Activated T-cell treated with anti-CD3 and anti-CD28 coated beads for 4 hours (primary cell): ENCODE measurements around the gene KCNN4.
"Not testable (repeated sequence)": the region's sequence is repeated elsewhere in the genome, so short reads cannot be mapped to it uniquely, and the experiment has no call there.

Experiments
- DNase-seq: peaks from one replicate; pipeline ENCODE4 v3.0.0-alpha.2; 2020

Gene KCNN4

GRCh38 chr19:43780706-43781525 is at the start of gene KCNN4:
TSS of gene KCNN4 (minus strand) at chr19:43780973. CDS start at chr19:43780861, 112 bp downstream.
- peak; percentile 49 for DNase-seq

- peak; percentile 81 for DNase-seq
Observed at GRCh38 chr19:43826787-43827754, 46.3 kb upstream of the KCNN4 start, which contains the start of gene ZNF283. TSS of gene ZNF283 (plus strand) at chr19:43827321. CDS start at chr19:43833505, 6,184 bp downstream.

- DNase-seq: not testable (repeated sequence)
Observed at GRCh38 chr19:43824572-43824971, 43.8 kb upstream of the KCNN4 start.

DNA sequence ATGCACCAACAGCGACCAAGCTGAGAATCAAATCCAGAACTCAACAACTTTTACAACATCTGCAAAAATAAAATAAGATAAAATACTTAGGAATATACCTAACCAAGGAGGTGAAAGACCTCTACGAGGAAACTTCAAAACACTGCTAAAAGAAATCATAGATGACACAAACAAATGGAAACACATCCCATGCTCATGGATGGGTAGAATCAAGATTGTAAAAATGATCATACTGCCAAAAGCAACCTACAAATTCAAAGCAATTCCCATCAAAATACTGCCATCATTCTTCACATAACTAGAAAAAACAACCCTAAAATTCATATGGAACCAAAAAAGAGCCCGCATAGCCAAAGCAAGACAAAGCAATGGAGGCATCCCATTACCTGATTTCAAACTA is 43.1 kb upstream of the KCNN4 start:
- not testable (repeated sequence) for DNase-seq

DNA sequence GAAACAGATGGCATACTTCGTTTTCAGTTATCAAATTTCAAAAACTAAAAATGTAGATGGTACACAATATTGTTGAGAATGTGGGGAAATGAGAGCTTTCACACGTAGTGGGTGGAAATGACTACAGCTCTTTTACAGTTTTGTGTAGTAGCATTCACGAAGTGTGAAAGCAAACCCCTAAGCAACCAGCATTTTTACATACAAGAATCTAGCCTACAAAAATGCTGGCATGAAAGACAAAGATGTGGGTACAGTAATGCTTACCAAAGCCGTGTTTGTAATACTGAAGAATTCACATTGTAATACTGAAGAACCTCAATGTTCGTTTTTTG is 40.1 kb upstream of the KCNN4 start:
- no peak for DNase-seq

DNA sequence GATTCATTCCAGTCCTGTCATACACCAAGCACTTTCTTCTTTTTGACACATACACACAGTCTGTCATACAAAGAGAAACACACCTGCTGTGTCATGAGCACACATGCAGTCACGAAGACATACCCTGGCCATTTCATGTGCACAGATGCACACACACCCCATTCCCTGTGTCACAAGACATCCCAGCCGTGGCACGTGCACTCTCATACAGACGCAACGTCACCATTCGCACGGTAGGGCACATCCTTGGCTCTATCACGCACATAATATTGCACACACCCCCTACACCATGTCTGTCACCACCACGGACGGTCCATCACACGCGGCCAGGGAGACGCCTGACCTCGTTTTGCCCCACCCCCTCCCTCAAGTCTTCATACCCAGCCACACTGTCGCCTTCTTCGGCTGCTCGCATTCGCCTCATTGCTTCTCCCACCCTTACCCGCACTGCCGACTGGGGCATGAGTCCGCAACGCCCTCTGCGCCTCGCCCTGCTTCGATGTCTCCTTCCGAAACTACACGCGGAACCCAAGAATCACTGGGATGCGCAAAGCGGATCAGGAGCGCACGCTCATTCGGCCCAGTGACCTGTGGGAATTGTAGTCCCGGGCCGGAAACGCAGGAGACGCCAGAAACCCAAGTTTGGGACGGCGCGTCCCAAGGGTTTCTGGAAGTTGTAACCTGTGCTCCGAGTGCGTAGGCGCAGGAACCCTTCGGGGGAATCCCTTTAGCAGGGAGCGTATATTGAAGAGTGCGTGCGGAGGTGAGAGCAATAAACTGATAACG is 39.5 kb upstream of the KCNN4 start:
- DNase-seq: peak; percentile 7

- DNase-seq: no peak
Observed at GRCh38 chr19:43818500-43818899, 37.7 kb upstream of the KCNN4 start.

GRCh38 chr19:43817454-43817853 is 36.7 kb upstream of the KCNN4 start:
- DNase-seq: not testable (repeated sequence)

- no peak for DNase-seq
Observed at GRCh38 chr19:43814663-43815352, 34.0 kb upstream of the KCNN4 start.

GRCh38 chr19:43812688-43813087 is 31.9 kb upstream of the KCNN4 start:
- DNase-seq: no peak

DNA sequence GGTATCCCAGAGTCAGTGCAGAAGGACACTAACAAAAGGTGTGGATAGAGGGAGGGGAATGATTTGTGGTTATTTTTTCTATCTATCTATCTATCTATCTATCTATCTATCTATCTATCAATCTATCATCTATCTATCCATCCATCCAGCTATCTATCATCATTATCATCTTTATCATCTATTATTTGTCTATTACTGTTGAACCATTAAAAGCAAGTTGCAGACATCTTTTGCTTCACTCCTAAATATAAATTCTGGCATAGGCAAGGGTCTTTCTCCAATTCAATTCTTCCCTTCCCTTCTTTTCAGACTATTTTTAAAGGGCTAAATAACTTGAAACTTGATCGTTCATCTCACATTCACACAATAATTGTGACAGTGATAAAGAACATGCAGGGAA is 31.5 kb upstream of the KCNN4 start:
- DNase-seq: no peak

DNA sequence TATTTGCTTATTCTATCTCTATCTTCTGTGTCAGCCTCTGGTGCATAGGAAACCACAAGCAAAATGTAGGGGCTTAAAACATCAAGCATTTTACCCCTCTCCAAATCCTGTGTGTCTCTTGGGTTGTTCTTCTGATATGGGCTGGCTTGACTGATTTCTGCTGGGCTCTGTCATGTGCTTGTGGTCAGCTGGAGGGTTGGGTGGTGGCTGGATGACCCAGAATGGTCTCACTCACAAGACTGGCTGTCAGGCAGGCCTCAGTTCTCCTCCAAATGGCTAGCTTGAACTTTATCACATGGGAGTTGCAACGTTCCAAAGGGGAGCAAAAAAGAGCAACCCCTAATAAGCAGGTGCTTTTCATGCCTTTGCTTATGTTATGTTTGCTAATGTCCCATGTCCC is 31.1 kb upstream of the KCNN4 start:
- no peak for DNase-seq

GRCh38 chr19:43809762-43810696 is 29.3 kb upstream of the KCNN4 start:
- no peak for DNase-seq

GRCh38 chr19:43807651-43808050 is 26.9 kb upstream of the KCNN4 start:
- no peak for DNase-seq

DNA sequence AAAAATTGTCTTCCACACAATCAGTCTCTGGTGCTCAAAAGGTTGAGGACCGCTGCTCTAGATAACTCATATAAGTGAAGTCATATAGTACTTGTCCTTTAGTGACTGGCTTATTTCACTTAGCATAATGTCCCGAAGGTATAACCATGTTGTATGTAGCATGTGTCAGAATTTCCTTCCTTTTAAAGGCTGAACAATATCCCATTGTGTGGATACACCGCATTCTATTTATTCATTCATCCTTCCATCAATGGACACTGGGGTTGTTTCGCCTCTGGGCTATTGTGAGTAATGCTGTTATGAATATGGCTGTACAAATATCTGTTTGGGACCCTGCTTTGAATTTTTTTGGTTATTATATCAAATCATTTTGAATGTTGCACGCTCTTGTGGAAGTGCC is 26.1 kb upstream of the KCNN4 start:
- DNase-seq: no peak

DNA sequence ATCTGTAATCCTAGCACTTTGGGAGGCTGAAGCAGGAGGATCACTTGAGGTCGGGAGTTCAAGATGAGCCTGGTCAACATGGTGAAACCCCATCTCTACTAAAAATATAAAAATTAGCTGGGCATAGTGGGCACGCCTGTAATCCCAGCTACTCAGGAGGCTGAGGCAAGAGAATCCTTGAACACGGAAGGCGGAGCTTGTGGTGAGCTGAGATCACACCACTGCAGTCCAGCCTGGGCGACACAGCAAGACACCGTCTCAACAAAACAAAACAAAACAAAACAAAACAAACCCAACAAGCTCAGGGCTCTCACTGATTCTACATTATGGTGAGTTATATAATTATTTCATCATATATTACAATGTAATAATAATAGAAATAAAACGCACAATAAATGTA is 25.6 kb upstream of the KCNN4 start:
- DNase-seq: not testable (repeated sequence)

- no peak for DNase-seq
Observed at GRCh38 chr19:43804432-43804831, 23.7 kb upstream of the KCNN4 start.

DNA sequence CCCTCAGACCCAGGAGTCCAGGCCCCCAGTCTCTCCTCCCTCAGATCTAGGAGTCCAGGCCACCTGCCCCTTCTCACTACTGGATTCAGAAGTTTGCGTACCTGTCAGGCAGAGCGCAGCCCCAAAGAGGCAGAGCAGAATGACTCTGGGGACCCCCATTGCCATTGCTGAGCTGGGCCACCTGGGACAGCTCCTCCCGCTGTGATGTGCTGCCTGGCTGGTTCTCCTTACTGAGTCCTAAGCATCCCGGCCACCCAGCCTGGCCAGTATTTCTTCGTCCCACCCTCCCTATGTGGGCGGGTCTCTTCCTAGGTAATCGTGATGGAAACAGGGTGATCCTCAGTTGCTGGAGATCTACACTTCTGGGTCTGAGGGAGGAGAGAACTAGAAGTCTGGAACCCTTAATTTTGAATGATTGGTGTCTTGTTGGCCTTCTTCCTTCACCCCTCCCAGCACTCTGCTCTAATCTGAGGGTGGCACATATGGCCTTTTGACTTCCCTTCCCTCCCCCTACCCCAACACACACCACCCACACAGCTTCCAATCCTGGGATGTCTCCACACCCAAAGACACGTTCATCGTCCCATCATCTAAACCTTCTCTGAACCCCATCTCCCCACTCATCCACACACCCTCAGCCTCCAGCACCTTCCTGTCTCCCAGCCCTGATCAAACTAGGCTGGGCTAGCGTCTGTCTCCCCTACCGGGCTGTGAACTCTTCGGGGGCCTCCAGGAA is 21.6 kb upstream of the KCNN4 start, which contains the start of gene LYPD5:
Gene LYPD5, minus strand, starts transcription at position 232 of the 736 bp plus-strand sequence. Its CDS starts 67 bp downstream, at position 165.
- no peak for DNase-seq

DNA sequence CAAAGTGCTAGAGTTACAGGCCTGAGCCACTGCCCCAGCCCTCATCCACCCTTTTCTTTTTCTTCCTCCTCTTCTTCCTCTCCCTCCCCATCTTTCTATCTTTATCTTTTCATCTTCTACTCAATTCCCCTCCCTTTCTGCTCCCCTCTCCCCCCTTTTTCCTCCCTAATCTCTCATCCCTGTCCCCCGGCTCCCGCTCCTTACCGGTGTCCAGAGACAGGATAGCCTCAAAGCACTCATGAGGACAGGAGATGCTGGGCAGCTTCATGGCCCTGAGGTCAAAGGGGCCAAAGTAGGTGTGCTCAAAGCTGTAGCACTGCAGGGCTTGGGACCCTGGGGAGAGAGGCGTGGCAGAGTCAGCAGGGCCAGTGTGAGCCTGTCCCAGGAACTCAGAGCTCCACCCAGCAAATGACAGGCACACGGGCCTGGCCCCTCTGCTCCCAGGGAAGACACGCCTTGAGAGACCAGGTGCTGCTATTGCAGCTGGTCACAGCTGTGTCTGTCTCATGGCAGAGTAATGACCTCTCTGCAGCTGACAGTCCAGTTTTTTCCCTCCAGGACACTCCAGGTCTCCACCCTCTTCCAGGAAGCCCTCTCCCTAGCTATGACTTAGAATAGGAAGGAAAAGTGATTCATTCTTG is 18.8 kb upstream of the KCNN4 start:
- DNase-seq: no peak
